HepG2 (cell line): ENCODE measurements around the gene LNX2. TPM values are rescaled to one million over a fixed set of nuclear protein-coding genes. Genes with fewer than 3 reads are reported as not detected.

Experiments used
- ARNTL ChIP-seq: sonication (generic); formaldehyde crosslinking; IDR thresholded peaks from 2 replicates; pipeline ENCODE4 v1.4.0; 2020; ENCODE audit warnings: mild to moderate bottlenecking, missing genetic modification reagents
- DBP ChIP-seq: sonication (generic); formaldehyde crosslinking; IDR thresholded peaks from 2 replicates; pipeline ENCODE4 v1.4.0; 2020; ENCODE audit warnings: missing genetic modification reagents; ENCODE audit errors: not compliant biosample characterization
- DR1 ChIP-seq: sonication (generic); formaldehyde crosslinking; IDR thresholded peaks from 2 replicates; pipeline ENCODE4 v1.8.0; 2021; ENCODE audit warnings: mild to moderate bottlenecking, missing genetic modification reagents, inconsistent platforms
- FOXA3 ChIP-seq: IDR thresholded peaks from 2 replicates; pipeline ENCODE4 v1.6.1; 2016; ENCODE audit warnings: missing genetic modification reagents, missing compliant biosample characterization
- FOXJ3 ChIP-seq: sonication (generic); formaldehyde crosslinking; IDR thresholded peaks from 2 replicates; pipeline ENCODE4 v1.4.0; 2020; ENCODE audit warnings: missing genetic modification reagents, mild to moderate bottlenecking, borderline replicate concordance
- HCFC1 ChIP-seq: fragments of 150-350 bp; IDR thresholded peaks from 2 replicates; pipeline ENCODE4 v1.6.1; 2014; ENCODE audit warnings: low read depth, low read length
- KLF15 ChIP-seq: sonication (generic); formaldehyde crosslinking; IDR thresholded peaks from 2 replicates; pipeline ENCODE4 v1.8.1; 2023; ENCODE audit warnings: borderline replicate concordance, mild to moderate bottlenecking, inconsistent platforms, missing genetic modification reagents, mixed read lengths
- KLF16 ChIP-seq, 2 experiments: sonication (generic) in 1 of 2; formaldehyde crosslinking in 1 of 2; IDR thresholded peaks; 2 replicates each; pipeline versions ENCODE4 v1.6.1 to v1.8.0; 2016 to 2023; ENCODE audit warnings: missing genetic modification reagents in 2 of 2, missing compliant biosample characterization in 1 of 2
- MAFG ChIP-seq: sonication (generic); formaldehyde crosslinking; IDR thresholded peaks from 2 replicates; pipeline ENCODE4 v1.5.1; 2020; ENCODE audit warnings: mild to moderate bottlenecking, missing genetic modification reagents
- MYNN ChIP-seq: sonication (generic); formaldehyde crosslinking; IDR thresholded peaks from 2 replicates; pipeline ENCODE4 v1.4.0; 2020; ENCODE audit warnings: mild to moderate bottlenecking, low read depth, missing genetic modification reagents
- NFE2L2 ChIP-seq: fragments of 150-350 bp; IDR thresholded peaks from 2 replicates; pipeline ENCODE4 v1.6.1; 2014; ENCODE audit warnings: low read length
- SSRP1 ChIP-seq: IDR thresholded peaks from 2 replicates; pipeline ENCODE4 v1.6.1; 2016; ENCODE audit warnings: control low read depth
- XBP1 ChIP-seq: sonication (generic); formaldehyde crosslinking; IDR thresholded peaks from 2 replicates; pipeline ENCODE4 v1.5.0; 2020; ENCODE audit warnings: missing genetic modification reagents
- ZNF17 ChIP-seq: sonication (generic); formaldehyde crosslinking; IDR thresholded peaks from 2 replicates; pipeline ENCODE4 v1.5.0; 2020; ENCODE audit warnings: mild to moderate bottlenecking, missing genetic modification reagents
- ZNF414 ChIP-seq: sonication (generic); formaldehyde crosslinking; IDR thresholded peaks from 2 replicates; pipeline ENCODE4 v1.5.0; 2020; ENCODE audit warnings: missing genetic modification reagents
- ZNF562 ChIP-seq: sonication (generic); formaldehyde crosslinking; IDR thresholded peaks from 2 replicates; pipeline ENCODE4 v1.8.0; 2022; ENCODE audit warnings: missing genetic modification reagents, borderline replicate concordance
- ZNF660 ChIP-seq: sonication (generic); formaldehyde crosslinking; IDR thresholded peaks from 2 replicates; pipeline ENCODE4 v1.5.1; 2020; ENCODE audit warnings: mild to moderate bottlenecking, low read depth, missing genetic modification reagents, borderline replicate concordance
- polyA plus RNA-seq, 8 experiments: library from polyadenylated mRNA; depleted of rRNA in 3 of 8; stranded (reverse) in 7 of 8; unstranded in 1 of 8; fragments of >200 nt; fragmentation: Illumina TruSeq in 4 of 8; extraction: Trizol in 4 of 8; gene quantifications; 2 replicates each; pipeline versions ENCODE4 v1.2.1 to v1.2.3, GENCODE V29; 2011 to 2016; ENCODE audit warnings: low read depth in 4 of 8, missing spikeins in 1 of 8, mixed read lengths in 1 of 8; ENCODE audit not compliant: insufficient read depth in 1 of 8
- total RNA-seq, 5 experiments: library from RNA; depleted of rRNA; stranded (reverse); fragments of >200 nt; fragmentation: Illumina TruSeq; extraction: Trizol; gene quantifications; 2 replicates each; pipeline ENCODE4 v1.2.3, GENCODE V29; 2016; ENCODE audit warnings: low read depth in 1 of 5
- TF ChIP-seq, protein P1 (sequence below): sonication (generic); formaldehyde crosslinking; IDR thresholded peaks from 2 replicates; pipeline ENCODE4 v1.5.0; 2020; ENCODE audit warnings: mild to moderate bottlenecking, missing genetic modification reagents, borderline replicate concordance
- TF ChIP-seq, protein P2 (sequence below): sonication (generic); formaldehyde crosslinking; IDR thresholded peaks from 2 replicates; pipeline ENCODE4 v1.4.0; 2020; ENCODE audit warnings: missing genetic modification reagents, borderline replicate concordance
- TF ChIP-seq, protein P3 (sequence below): IDR thresholded peaks from 2 replicates; pipeline ENCODE4 v1.6.1; 2016; ENCODE audit warnings: mild to moderate bottlenecking
- TF ChIP-seq, protein P4 (sequence below): sonication (generic); formaldehyde crosslinking; conservative IDR thresholded peaks from 2 replicates; pipeline ENCODE4 v1.4.0; 2020; ENCODE audit warnings: missing genetic modification reagents

The LNX2 gene
- total and polyA plus RNA-seq, 2 of the 13 experiments (the other 11 are each of a cell fraction or from before 2014, with no cell fraction given): 9.2 to 9.7 TPM

DNA sequence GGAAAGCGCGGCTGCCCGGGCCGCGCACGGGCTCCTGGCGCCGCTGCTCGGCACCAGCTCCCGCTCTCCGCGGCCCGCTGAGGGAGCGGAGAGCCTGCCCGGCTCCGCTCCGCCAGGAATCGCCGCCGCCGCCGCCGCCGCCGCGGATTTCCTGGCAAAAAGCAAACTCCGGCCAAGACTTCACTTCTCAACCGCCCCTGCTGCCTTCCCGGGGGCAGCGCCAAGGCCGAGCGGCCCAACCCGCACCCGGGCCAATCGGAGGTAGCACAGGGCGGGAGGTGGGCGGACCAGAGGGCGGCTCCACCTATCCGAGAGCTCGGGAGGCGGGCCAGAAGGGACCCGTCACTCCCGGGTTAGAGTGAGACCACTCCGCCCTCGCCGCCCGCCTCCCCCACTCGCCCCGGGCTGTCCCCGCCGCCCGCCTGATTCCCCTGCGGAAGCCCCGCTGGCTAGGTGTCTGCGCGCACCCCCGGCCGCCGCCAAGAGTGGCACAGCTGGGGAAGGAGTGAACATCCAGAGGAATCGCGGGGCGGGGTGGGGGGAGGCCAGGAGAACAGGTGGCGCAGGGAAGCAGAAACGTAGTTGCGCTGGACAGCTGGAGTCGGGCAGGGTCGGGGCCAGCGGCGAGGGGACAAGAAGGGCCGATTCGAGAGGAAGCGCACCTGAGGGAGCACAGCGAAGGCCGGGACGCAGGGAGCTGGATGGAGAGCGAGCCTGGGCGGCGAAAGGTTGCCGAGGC, at the start of gene LNX2 (continued):
- TF ChIP-seq, protein P1, sequence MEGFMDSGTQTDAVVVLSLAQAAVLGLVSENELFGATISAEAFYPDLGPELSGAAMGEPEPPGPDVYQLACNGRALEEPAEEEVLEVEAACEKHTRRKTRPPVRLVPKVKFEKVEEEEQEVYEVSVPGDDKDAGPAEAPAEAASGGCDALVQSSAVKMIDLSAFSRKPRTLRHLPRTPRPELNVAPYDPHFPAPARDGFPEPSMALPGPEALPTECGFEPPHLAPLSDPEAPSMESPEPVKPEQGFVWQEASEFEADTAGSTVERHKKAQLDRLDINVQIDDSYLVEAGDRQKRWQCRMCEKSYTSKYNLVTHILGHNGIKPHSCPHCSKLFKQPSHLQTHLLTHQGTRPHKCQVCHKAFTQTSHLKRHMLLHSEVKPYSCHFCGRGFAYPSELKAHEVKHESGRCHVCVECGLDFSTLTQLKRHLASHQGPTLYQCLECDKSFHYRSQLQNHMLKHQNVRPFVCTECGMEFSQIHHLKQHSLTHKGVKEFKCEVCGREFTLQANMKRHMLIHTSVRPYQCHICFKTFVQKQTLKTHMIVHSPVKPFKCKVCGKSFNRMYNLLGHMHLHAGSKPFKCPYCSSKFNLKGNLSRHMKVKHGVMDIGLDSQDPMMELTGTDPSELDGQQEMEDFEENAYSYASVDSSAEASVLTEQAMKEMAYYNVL: no peak
- TF ChIP-seq FOXJ3 (CRISPR knock-in tag) (no peak), ZNF660 (no peak), ARNTL (CRISPR knock-in tag) (peak; percentile 69; the same call in 1 of the 2 replicates), MAFG (CRISPR knock-in tag) (no peak), ZNF562 (CRISPR knock-in tag) (no peak), DR1 (0 out of 2 replicates have a peak, but pooled peaks have one; percentile 25), HCFC1 (no peak), KLF15 (CRISPR knock-in tag) (0 out of 2 replicates have a peak, but pooled peaks have one; percentile 39), MYNN (no peak), ZNF17 (CRISPR knock-in tag) (no peak), DBP (no peak), NFE2L2 (no peak), KLF16 (CRISPR knock-in tag; IDR thresholded peaks at IDR 0.05) (no peak), ZNF414 (CRISPR knock-in tag) (peak; percentile 17; the same call in 1 of the 2 replicates), SSRP1 (no peak), XBP1 (no peak), FOXA3 (no peak)
- TF ChIP-seq, protein P2, sequence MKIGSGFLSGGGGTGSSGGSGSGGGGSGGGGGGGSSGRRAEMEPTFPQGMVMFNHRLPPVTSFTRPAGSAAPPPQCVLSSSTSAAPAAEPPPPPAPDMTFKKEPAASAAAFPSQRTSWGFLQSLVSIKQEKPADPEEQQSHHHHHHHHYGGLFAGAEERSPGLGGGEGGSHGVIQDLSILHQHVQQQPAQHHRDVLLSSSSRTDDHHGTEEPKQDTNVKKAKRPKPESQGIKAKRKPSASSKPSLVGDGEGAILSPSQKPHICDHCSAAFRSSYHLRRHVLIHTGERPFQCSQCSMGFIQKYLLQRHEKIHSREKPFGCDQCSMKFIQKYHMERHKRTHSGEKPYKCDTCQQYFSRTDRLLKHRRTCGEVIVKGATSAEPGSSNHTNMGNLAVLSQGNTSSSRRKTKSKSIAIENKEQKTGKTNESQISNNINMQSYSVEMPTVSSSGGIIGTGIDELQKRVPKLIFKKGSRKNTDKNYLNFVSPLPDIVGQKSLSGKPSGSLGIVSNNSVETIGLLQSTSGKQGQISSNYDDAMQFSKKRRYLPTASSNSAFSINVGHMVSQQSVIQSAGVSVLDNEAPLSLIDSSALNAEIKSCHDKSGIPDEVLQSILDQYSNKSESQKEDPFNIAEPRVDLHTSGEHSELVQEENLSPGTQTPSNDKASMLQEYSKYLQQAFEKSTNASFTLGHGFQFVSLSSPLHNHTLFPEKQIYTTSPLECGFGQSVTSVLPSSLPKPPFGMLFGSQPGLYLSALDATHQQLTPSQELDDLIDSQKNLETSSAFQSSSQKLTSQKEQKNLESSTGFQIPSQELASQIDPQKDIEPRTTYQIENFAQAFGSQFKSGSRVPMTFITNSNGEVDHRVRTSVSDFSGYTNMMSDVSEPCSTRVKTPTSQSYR (CRISPR knock-in tag): 0 out of 2 replicates have a peak, but pooled peaks have one; percentile 41
- TF ChIP-seq, protein P3, sequence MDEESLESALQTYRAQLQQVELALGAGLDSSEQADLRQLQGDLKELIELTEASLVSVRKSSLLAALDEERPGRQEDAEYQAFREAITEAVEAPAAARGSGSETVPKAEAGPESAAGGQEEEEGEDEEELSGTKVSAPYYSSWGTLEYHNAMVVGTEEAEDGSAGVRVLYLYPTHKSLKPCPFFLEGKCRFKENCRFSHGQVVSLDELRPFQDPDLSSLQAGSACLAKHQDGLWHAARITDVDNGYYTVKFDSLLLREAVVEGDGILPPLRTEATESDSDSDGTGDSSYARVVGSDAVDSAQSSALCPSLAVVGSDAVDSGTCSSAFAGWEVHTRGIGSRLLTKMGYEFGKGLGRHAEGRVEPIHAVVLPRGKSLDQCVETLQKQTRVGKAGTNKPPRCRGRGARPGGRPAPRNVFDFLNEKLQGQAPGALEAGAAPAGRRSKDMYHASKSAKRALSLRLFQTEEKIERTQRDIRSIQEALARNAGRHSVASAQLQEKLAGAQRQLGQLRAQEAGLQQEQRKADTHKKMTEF: peak; percentile 45; the same call in 1 of the 2 replicates
- TF ChIP-seq, protein P4, sequence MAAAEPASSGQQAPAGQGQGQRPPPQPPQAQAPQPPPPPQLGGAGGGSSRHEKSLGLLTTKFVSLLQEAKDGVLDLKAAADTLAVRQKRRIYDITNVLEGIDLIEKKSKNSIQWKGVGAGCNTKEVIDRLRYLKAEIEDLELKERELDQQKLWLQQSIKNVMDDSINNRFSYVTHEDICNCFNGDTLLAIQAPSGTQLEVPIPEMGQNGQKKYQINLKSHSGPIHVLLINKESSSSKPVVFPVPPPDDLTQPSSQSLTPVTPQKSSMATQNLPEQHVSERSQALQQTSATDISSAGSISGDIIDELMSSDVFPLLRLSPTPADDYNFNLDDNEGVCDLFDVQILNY (CRISPR knock-in tag): no peak
